DND-41 (cell line): ENCODE results near the gene TP73.

Experiments used
- EZH2 ChIP-seq: IDR thresholded peaks from 3 replicates; pipeline ENCODE4 v1.6.1; 2012; ENCODE audit warnings: borderline replicate concordance, low read depth, mild to moderate bottlenecking, moderate library complexity, low read length, inconsistent platforms; ENCODE audit not compliant: severe bottlenecking
- TF ChIP-seq, protein P1 (sequence below): IDR thresholded peaks from 2 replicates; pipeline ENCODE4 v1.5.1; 2012; ENCODE audit warnings: borderline replicate concordance, low read length, moderate library complexity, mild to moderate bottlenecking; ENCODE audit not compliant: poor library complexity, severe bottlenecking; ENCODE audit errors: extremely low read depth

DNA sequence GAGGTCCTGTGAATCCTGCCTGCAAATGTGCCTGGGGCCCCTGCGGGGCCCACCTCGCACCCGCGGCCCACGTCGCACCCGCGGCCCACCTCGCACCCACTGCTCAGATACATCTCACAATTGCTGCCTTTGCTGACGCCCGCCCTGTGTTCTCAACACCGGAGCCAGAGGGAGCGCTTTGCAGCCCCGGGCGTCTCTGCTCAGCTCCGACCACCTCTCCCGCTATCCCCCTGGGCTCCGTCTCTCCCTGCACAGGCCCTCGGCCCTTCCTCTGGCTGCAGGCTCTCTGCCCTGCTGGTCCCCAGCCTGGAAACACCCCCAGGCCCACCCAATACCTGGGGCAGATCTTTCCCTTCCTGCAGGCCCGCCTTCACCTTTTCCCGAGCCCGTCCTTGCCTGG, 44.8 kb downstream of the TP73 start:
- no peak for TF ChIP-seq EZH2
- TF ChIP-seq, protein P1, sequence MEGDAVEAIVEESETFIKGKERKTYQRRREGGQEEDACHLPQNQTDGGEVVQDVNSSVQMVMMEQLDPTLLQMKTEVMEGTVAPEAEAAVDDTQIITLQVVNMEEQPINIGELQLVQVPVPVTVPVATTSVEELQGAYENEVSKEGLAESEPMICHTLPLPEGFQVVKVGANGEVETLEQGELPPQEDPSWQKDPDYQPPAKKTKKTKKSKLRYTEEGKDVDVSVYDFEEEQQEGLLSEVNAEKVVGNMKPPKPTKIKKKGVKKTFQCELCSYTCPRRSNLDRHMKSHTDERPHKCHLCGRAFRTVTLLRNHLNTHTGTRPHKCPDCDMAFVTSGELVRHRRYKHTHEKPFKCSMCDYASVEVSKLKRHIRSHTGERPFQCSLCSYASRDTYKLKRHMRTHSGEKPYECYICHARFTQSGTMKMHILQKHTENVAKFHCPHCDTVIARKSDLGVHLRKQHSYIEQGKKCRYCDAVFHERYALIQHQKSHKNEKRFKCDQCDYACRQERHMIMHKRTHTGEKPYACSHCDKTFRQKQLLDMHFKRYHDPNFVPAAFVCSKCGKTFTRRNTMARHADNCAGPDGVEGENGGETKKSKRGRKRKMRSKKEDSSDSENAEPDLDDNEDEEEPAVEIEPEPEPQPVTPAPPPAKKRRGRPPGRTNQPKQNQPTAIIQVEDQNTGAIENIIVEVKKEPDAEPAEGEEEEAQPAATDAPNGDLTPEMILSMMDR = no peak
